ENCODE data around the gene GPR137B. TPM values are rescaled to one million over a fixed set of nuclear protein-coding genes. Genes with fewer than 3 reads are reported as not detected.
"Not testable (repeated sequence)": the region's sequence is repeated elsewhere in the genome, so short reads cannot be mapped to it uniquely, and the experiment has no call there.

Gene GPR137B
- total RNA-seq, 1 donor from 2014 or later = 35.5 TPM

- DNase-seq (ENCODE audit: low spot score in 2 of 2) = no peak
- FAIRE-seq = no peak
These were observed 34.3 kb downstream of the GPR137B start for GRCh38 chr1:236176337-236177336.

- FAIRE-seq (no peak), DNase-seq (ENCODE audit: low spot score in 2 of 2) (no peak)
These were observed 37.3 kb downstream of the GPR137B start for GRCh38 chr1:236179634-236180033.

- FAIRE-seq (no peak), DNase-seq (ENCODE audit: low spot score in 2 of 2) (no peak)
These were observed 38.7 kb downstream of the GPR137B start for GRCh38 chr1:236181059-236181458.

GRCh38 chr1:236185687-236186086 is 43.3 kb downstream of the GPR137B start:
- no peak for DNase-seq (ENCODE audit: low spot score in 2 of 2)
- no peak for FAIRE-seq

GRCh38 chr1:236186471-236186870 is 44.1 kb downstream of the GPR137B start:
- FAIRE-seq; DNase-seq (ENCODE audit: low spot score in 2 of 2): not testable (repeated sequence)

- FAIRE-seq; DNase-seq (ENCODE audit: low spot score in 2 of 2): not testable (repeated sequence)
These were observed 45.7 kb downstream of the GPR137B start for GRCh38 chr1:236188084-236188483.

- FAIRE-seq = no peak
- DNase-seq (ENCODE audit: low spot score in 2 of 2) = no peak
These were observed 50.8 kb downstream of the GPR137B start for GRCh38 chr1:236193184-236193583.

- no peak for DNase-seq (ENCODE audit: low spot score in 2 of 2)
- no peak for FAIRE-seq
These were observed 58.6 kb downstream of the GPR137B start for GRCh38 chr1:236200925-236201324.

- FAIRE-seq = no peak
These were observed 59.4 kb downstream of the GPR137B start for GRCh38 chr1:236201786-236202185.

GRCh38 chr1:236204039-236204438 is 61.7 kb downstream of the GPR137B start:
- DNase-seq (ENCODE audit: low spot score in 2 of 2) = no peak
- peak; percentile 24 for FAIRE-seq

More at GRCh38 chr1:236201786-236202185, 59.4 kb downstream of the GPR137B start:
- DNase-seq (ENCODE audit: low spot score in 2 of 2) = no peak

GRCh38 chr1:236204656-236205055 is 62.3 kb downstream of the GPR137B start:
- DNase-seq (ENCODE audit: low spot score in 2 of 2) = no peak
- FAIRE-seq = no peak

GRCh38 chr1:236206548-236206947 is 64.2 kb downstream of the GPR137B start:
- DNase-seq (ENCODE audit: low spot score in 2 of 2) (no peak), FAIRE-seq (no peak)

- DNase-seq (ENCODE audit: low spot score in 2 of 2) (no peak), FAIRE-seq (no peak)
These were observed 64.8 kb downstream of the GPR137B start for GRCh38 chr1:236207121-236207520.

- DNase-seq (ENCODE audit: low spot score in 2 of 2) (no peak), FAIRE-seq (no peak)
These were observed 65.2 kb downstream of the GPR137B start for GRCh38 chr1:236207569-236207968.

GRCh38 chr1:236209185-236209584 is 66.8 kb downstream of the GPR137B start:
- DNase-seq (ENCODE audit: low spot score in 2 of 2) = no peak

GRCh38 chr1:236209713-236210112 is 67.4 kb downstream of the GPR137B start:
- no peak for FAIRE-seq
- no peak for DNase-seq (ENCODE audit: low spot score in 2 of 2)

More at GRCh38 chr1:236209185-236209584, 66.8 kb downstream of the GPR137B start:
- FAIRE-seq = no peak

GRCh38 chr1:236211815-236212214 is 69.5 kb downstream of the GPR137B start:
- no peak for DNase-seq (ENCODE audit: low spot score in 2 of 2)
- FAIRE-seq = no peak

- FAIRE-seq = no peak
- DNase-seq (ENCODE audit: low spot score in 2 of 2) = no peak
These were observed 71.2 kb downstream of the GPR137B start for GRCh38 chr1:236213534-236213933.

GRCh38 chr1:236214761-236215160 is 72.4 kb downstream of the GPR137B start:
- no peak for DNase-seq (ENCODE audit: low spot score in 2 of 2)
- no peak for FAIRE-seq

GRCh38 chr1:236220473-236220872 is 78.1 kb downstream of the GPR137B start:
- FAIRE-seq = no peak
- DNase-seq (ENCODE audit: low spot score in 2 of 2) = no peak

GRCh38 chr1:236222632-236223031 is 80.3 kb downstream of the GPR137B start:
- no peak for DNase-seq (ENCODE audit: low spot score in 2 of 2)
- no peak for FAIRE-seq

GRCh38 chr1:236228411-236228810 is 86.1 kb downstream of the GPR137B start:
- FAIRE-seq = no peak

More at GRCh38 chr1:236228411-236228810, 86.1 kb downstream of the GPR137B start:
- no peak for DNase-seq (ENCODE audit: low spot score in 2 of 2)

Measured in frontal cortex (tissue), 4 donors.